H1 (cell line): ENCODE data around the gene AWAT2. TPM values are rescaled to one million over a fixed set of nuclear protein-coding genes. Genes with fewer than 3 reads are reported as not detected.
A peak's percentile ranks its signal among the peaks of the same experiment; 100 is the strongest.

Experiments used
- CTCF ChIA-PET: fragments of 300-600 bp; sonication (Branson Sonifier 250); formaldehyde crosslinking; loops from one replicate; lab custom pipeline; 2021; ENCODE audit not compliant: partially characterized antibody; lab: Charles Lee
- POLR2A ChIA-PET: fragments of 300-600 bp; sonication (Branson Sonifier 250); formaldehyde crosslinking; loops from one replicate; lab custom pipeline; 2021; ENCODE audit warnings: inconsistent platforms; ENCODE audit not compliant: partially characterized antibody; lab: Charles Lee
- DNase-seq, 2 experiments: peaks; one replicate each; pipeline versions ENCODE4 v3.0.0 to v3.0.0-alpha.2; 2010 to 2022; ENCODE audit warnings: low spot score in 2 of 2, low read depth in 1 of 2, mixed read lengths in 1 of 2
- FAIRE-seq: peaks from 2 replicates; lab custom pipeline; 2011; peaks lifted over from hg19 to GRCh38; lab: Jason Lieb, UNC
- H2AFZ ChIP-seq: 2 replicates; pipeline ENCODE4 v1.8.1; 2012; ENCODE audit warnings: low read length, inconsistent platforms
- H2AK5ac ChIP-seq: 2 replicates; pipeline ENCODE4 v1.6.1; 2013; ENCODE audit warnings: low read depth, low read length
- H2BK120ac ChIP-seq: replicated peaks from 2 replicates; pipeline ENCODE3; 2013; ENCODE audit warnings: low read depth, low read length, inconsistent platforms
- H2BK12ac ChIP-seq: 2 replicates; pipeline ENCODE4 v1.6.1; 2013; ENCODE audit warnings: low read depth, low read length
- H2BK15ac ChIP-seq: 2 replicates; pipeline ENCODE4 v1.6.1; 2013; ENCODE audit warnings: low read length
- H2BK20ac ChIP-seq: 2 replicates; pipeline ENCODE4 v1.6.1; 2013; ENCODE audit warnings: low read length
- H2BK5ac ChIP-seq: 2 replicates; pipeline ENCODE4 v1.6.1; 2013; ENCODE audit warnings: low read depth, low read length
- H3K14ac ChIP-seq: 2 replicates; pipeline ENCODE4 v1.6.1; 2013; ENCODE audit warnings: inconsistent platforms; ENCODE audit not compliant: insufficient read length
- H3K18ac ChIP-seq: 2 replicates; pipeline ENCODE4 v1.6.1; 2013; ENCODE audit warnings: low read length; ENCODE audit errors: extremely low read depth
- H3K23ac ChIP-seq: 2 replicates; pipeline ENCODE4 v1.6.1; 2013; ENCODE audit warnings: inconsistent platforms; ENCODE audit not compliant: insufficient read length
- H3K23me2 ChIP-seq: 2 replicates; pipeline ENCODE4 v1.6.1; 2013; ENCODE audit warnings: low read depth, low read length
- H3K27ac ChIP-seq: 2 replicates; pipeline ENCODE4 v1.6.1; 2011; ENCODE audit warnings: low read depth, low read length, inconsistent platforms
- H3K27me3 ChIP-seq, 4 experiments: replicated peaks in 1 of 4; 1 replicate in 1 of 4; 2 replicates in 3 of 4; pipeline versions ENCODE4 v1.6.1 to v1.8.1; 2011 to 2013; ENCODE audit warnings: low read length in 3 of 4, mild to moderate bottlenecking in 3 of 4, inconsistent platforms in 2 of 4, mixed read lengths in 2 of 4, moderate library complexity in 1 of 4; ENCODE audit not compliant: control insufficient read depth in 3 of 4, insufficient read depth in 3 of 4; ENCODE audit errors: extremely low read depth in 1 of 4
- H3K36me3 ChIP-seq, 4 experiments: 2 replicates each; pipeline versions ENCODE4 v1.6.1 to v1.8.1; 2011 to 2013; ENCODE audit warnings: mild to moderate bottlenecking in 4 of 4, low read length in 3 of 4, moderate library complexity in 2 of 4, control low read depth in 1 of 4, inconsistent platforms in 1 of 4; ENCODE audit not compliant: insufficient read depth in 4 of 4, control insufficient read depth in 2 of 4
- H3K4ac ChIP-seq: replicated peaks from 2 replicates; pipeline ENCODE3; 2013; ENCODE audit warnings: low read length, low read depth, mixed read lengths, inconsistent platforms; ENCODE audit not compliant: insufficient read length
- H3K4me1 ChIP-seq, 4 experiments: replicated peaks in 1 of 4; 1 replicate in 1 of 4; 2 replicates in 3 of 4; pipeline versions ENCODE4 v1.6.1 to v1.8.1; 2011 to 2013; ENCODE audit warnings: low read length in 3 of 4, inconsistent platforms in 2 of 4, mixed read lengths in 1 of 4; ENCODE audit not compliant: insufficient read depth in 4 of 4, control insufficient read depth in 3 of 4
- H3K4me2 ChIP-seq, 2 experiments: 2 replicates each; pipeline versions ENCODE4 v1.6.1 to v1.8.1; 2011 to 2013; ENCODE audit warnings: low read depth in 2 of 2, low read length in 2 of 2, control low read depth in 1 of 2, inconsistent platforms in 1 of 2, mild to moderate bottlenecking in 1 of 2; ENCODE audit not compliant: insufficient read depth in 1 of 2
- H3K4me3 ChIP-seq, 4 experiments: fragments of 200-600, 300-600 bp in 1 of 4; sonication (generic), shearing (Covaris generic), sonication (Bioruptor Twin) in 1 of 4; 2 replicates each; pipeline versions ENCODE4 v1.5.1 to v1.8.1; 2011 to 2016; ENCODE audit warnings: low read length in 4 of 4, low read depth in 3 of 4, control low read depth in 2 of 4, inconsistent platforms in 2 of 4, mild to moderate bottlenecking in 2 of 4, mixed read lengths in 1 of 4, moderate library complexity in 1 of 4; ENCODE audit not compliant: insufficient read depth in 2 of 4; ENCODE audit errors: extremely low read depth in 1 of 4
- H3K56ac ChIP-seq: replicated peaks from 2 replicates; pipeline ENCODE3; 2013; ENCODE audit warnings: low read depth, mild to moderate bottlenecking, mixed read lengths, low read length, inconsistent platforms; ENCODE audit not compliant: insufficient read length
- H3K79me1 ChIP-seq: 2 replicates; pipeline ENCODE4 v1.6.1; 2013; ENCODE audit warnings: low read depth, low read length, control low read depth
- H3K79me2 ChIP-seq, 2 experiments: 2 replicates each; pipeline versions ENCODE4 v1.6.1 to v1.8.1; 2012 to 2013; ENCODE audit warnings: low read length in 2 of 2, mild to moderate bottlenecking in 2 of 2, inconsistent platforms in 1 of 2; ENCODE audit not compliant: insufficient read depth in 2 of 2, control insufficient read depth in 1 of 2
- H3K9ac ChIP-seq, 4 experiments: replicated peaks in 1 of 4; 1 replicate in 1 of 4; 2 replicates in 3 of 4; pipeline versions ENCODE4 v1.6.1 to v1.8.1; 2011 to 2013; ENCODE audit warnings: low read depth in 3 of 4, low read length in 3 of 4, control low read depth in 2 of 4, mild to moderate bottlenecking in 2 of 4, moderate library complexity in 2 of 4, inconsistent platforms in 1 of 4; ENCODE audit errors: extremely low read depth in 1 of 4
- H3K9me3 ChIP-seq, 2 experiments: 2 replicates each; pipeline versions ENCODE4 v1.6.1 to v1.8.1; 2012 to 2013; ENCODE audit warnings: mild to moderate bottlenecking in 2 of 2, moderate library complexity in 2 of 2, control low read depth in 1 of 2, inconsistent platforms in 1 of 2, low read depth in 1 of 2, low read length in 1 of 2, mixed read lengths in 1 of 2; ENCODE audit not compliant: insufficient read depth in 2 of 2
- H4K20me1 ChIP-seq, 2 experiments: replicated peaks in 1 of 2; 2 replicates each; pipeline versions ENCODE3 to v1.8.1; 2011 to 2013; ENCODE audit warnings: inconsistent platforms in 2 of 2, low read length in 2 of 2, mild to moderate bottlenecking in 1 of 2; ENCODE audit not compliant: insufficient read depth in 2 of 2, control insufficient read depth in 1 of 2
- H4K5ac ChIP-seq: 2 replicates; pipeline ENCODE4 v1.6.1; 2013; ENCODE audit warnings: low read length, low read depth, mixed read lengths, inconsistent platforms; ENCODE audit not compliant: insufficient read length
- H4K8ac ChIP-seq: 2 replicates; pipeline ENCODE4 v1.8.0; 2013; ENCODE audit warnings: mild to moderate bottlenecking, moderate library complexity, low read length, inconsistent platforms; ENCODE audit not compliant: insufficient read depth; ENCODE audit errors: extremely low read depth
- H4K91ac ChIP-seq: replicated peaks from 2 replicates; pipeline ENCODE3; 2013; ENCODE audit warnings: low read length, mixed read lengths, inconsistent platforms; ENCODE audit not compliant: insufficient read length
- BACH1 ChIP-seq: IDR thresholded peaks from 2 replicates; pipeline ENCODE4 v1.6.1; 2012; ENCODE audit warnings: low read length, improper control_type of control experiment
- KDM4A ChIP-seq: IDR thresholded peaks from one replicate; pipeline ENCODE4 v1.7.1; 2012; ENCODE audit warnings: low read depth, mild to moderate bottlenecking, moderate library complexity, low read length, inconsistent platforms; ENCODE audit not compliant: severe bottlenecking
- MAFK ChIP-seq: IDR thresholded peaks from 2 replicates; pipeline ENCODE4 v1.6.1; 2012; ENCODE audit warnings: low read depth, mild to moderate bottlenecking, improper control_type of control experiment, low read length
- NRF1 ChIP-seq: IDR thresholded peaks from 2 replicates; pipeline ENCODE4 v1.6.1; 2011; ENCODE audit warnings: mild to moderate bottlenecking, low read depth, low read length, improper control_type of control experiment
- SIX5 ChIP-seq: IDR thresholded peaks from 2 replicates; pipeline ENCODE4 v1.6.1; 2011; ENCODE audit warnings: mild to moderate bottlenecking, low read depth, low read length
- WGBS, 2 experiments: shearing (Covaris generic) in 1 of 2; methylation state at CpG; one replicate each; pipeline versions ENCODE4 v1.1.6 to v1.1.7; 2013 to 2015; ENCODE audit warnings: low lambda C conversion rate in 2 of 2, mixed read lengths in 2 of 2, inconsistent platforms in 1 of 2, low coverage in 1 of 2, missing lambda C conversion rate in 1 of 2; ENCODE audit not compliant: insufficient replicate concordance in 2 of 2, insufficient coverage in 1 of 2, insufficient read length in 1 of 2; ENCODE audit errors: extremely low coverage in 1 of 2, missing lambda C conversion rate in 1 of 2; 5-methylcytosine and 5-hydroxymethylcytosine counted together
- polyA plus RNA-seq, 7 experiments: library from polyadenylated mRNA; depleted of rRNA in 3 of 7; stranded (reverse) in 5 of 7; unstranded in 2 of 7; fragments of >200 nt in 5 of 7; fragments of 200-250 nt in 2 of 7; gene quantifications; 1 replicate in 5 of 7; 2 replicates in 1 of 7; 4 replicates in 1 of 7; pipeline versions ENCODE4 v1.2.1 to v1.2.3, GENCODE V29; 2011 to 2013; ENCODE audit warnings: missing spikeins in 2 of 7, mixed read lengths in 2 of 7
- total RNA-seq: library from RNA; stranded (reverse); fragmentation: NEBNext Ultra II Directional; extraction: Animal tissue kit (Norgen Biotek cat#: 25700); gene quantifications from 2 replicates; pipeline ENCODE4 v1.2.1, GENCODE V29; 2021

AWAT2 gene
- total and polyA plus RNA-seq, 2 of the 8 experiments (the other 6 are each of a cell fraction or from before 2014, with no cell fraction given) = not detected

GRCh38 chrX:70042399-70043371 lies 7.1 kb downstream of the AWAT2 start:
- H4K5ac ChIP-seq = no peak overlapping the region
- H3K23me2 ChIP-seq = no peaks in the 10 kb centered on the region
- no peaks in the 10 kb centered on the region for H3K27me3 ChIP-seq
- CTCF ChIA-PET = interaction anchor here (1.0 to 9.6 kb wide), 5 partner anchors 10 to 505 kb away, joined by 3 to 62 read pairs (median 3); no protein-coding TSS in a partner anchor
- no peak overlapping the region for H3K14ac ChIP-seq
- H3K79me2 ChIP-seq = no peaks in the 10 kb centered on the region
- no peak overlapping the region for H2BK5ac ChIP-seq
- POLR2A ChIA-PET = no interaction called here
- no peak overlapping the region for H2BK20ac ChIP-seq
- no peak overlapping the region for H3K23ac ChIP-seq
- no peaks in the 10 kb centered on the region for H3K9me3 ChIP-seq
- H4K91ac ChIP-seq = no peak overlapping the region
- no peak overlapping the region for H3K9ac ChIP-seq
- H3K79me1 ChIP-seq = no peaks in the 10 kb centered on the region
- H2BK120ac ChIP-seq = no peak overlapping the region
- no peak overlapping the region for H2AFZ ChIP-seq
- H2BK12ac ChIP-seq = no peak overlapping the region
- H3K27ac ChIP-seq = no peak overlapping the region
- no peak overlapping the region for H3K18ac ChIP-seq
- no peak overlapping the region for H3K4ac ChIP-seq
- no peaks in the 10 kb centered on the region for H4K20me1 ChIP-seq
- TF ChIP-seq NRF1 (no peak), MAFK (peak; percentile 66; the same call in 1 of the 2 replicates), KDM4A (no peak), SIX5 (no peak), BACH1 (peak; percentile 74)
- H2BK15ac ChIP-seq = no peak overlapping the region
- no peak overlapping the region for H3K56ac ChIP-seq
- H3K4me2 ChIP-seq = no peak overlapping the region
- whole genome bisulfite sequencing, 2 experiments = 97% methylated on average over 6 of the region's 11 CpGs; no CpG with 5 or more reads in 1 of the 2 experiments
- H4K8ac ChIP-seq = no peak overlapping the region
- no peaks in the 10 kb centered on the region for H3K36me3 ChIP-seq
- H3K4me3 ChIP-seq = no peak overlapping the region
- no peak overlapping the region for H2AK5ac ChIP-seq
- FAIRE-seq (no peak), DNase-seq (no peak)
- no peaks in the 10 kb centered on the region for H3K4me1 ChIP-seq
